HG03097 (cell line): ENCODE measurements around the gene CENPP.

Experiments
- ATAC-seq: cut with Tn5 transposase; IDR thresholded peaks from one replicate; pipeline ENCODE4 v1.9.1; 2021; ENCODE audit not compliant: unreplicated experiment, low FRiP score

The CENPP gene

DNA sequence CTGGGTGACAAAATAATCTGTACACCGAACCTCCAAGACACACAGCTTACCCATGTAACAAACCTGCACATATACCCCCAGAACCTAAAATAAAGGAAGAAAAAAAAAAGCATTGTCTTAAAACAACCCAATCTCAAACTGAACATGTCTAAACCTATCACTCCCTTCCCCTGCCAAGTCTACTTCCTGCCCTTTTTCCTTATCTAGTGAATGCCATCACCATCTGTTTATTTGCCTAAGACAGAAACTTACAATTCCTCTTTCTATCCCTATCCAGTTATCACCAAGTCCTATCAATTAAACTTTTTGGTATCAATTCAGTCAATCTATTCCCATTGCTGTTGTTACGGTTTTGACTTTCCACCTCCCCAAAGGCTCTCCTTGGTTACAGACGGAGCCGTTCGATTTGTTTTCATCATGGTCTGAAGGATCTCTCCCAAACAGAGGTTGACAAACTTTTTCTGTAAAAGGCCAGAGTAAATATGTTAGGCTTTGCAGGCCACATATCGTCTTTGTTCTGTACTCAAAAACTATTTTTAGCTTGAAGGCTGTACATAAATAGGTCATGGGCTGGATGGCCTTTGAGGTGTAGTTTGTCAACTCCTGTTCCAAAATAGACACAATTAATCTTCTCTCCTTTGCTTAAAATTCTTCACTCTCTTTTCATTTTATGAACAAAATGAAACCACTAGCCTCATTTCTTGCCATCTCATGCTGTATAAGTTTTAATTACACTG, 12.7 kb upstream of the CENPP start:
- no peak for ATAC-seq

DNA sequence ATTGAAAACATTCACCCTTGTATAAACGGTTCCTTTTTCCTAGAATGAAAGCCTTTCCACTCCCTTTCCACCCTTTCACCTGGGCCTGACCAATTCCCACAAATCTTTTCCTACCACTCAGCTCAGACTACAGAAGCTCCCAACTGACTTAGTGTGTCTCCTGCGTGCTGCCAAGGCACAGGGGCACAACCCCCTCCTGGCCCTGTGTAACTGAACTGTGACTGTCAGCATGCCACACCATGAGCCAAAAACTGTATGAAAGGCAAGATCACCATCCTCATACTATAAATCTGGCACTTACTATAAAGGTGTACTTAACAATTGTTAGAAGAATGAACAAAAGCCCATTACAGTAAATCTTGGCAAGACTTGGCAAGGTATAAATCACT, 12.1 kb upstream of the CENPP start:
- no peak for ATAC-seq

DNA sequence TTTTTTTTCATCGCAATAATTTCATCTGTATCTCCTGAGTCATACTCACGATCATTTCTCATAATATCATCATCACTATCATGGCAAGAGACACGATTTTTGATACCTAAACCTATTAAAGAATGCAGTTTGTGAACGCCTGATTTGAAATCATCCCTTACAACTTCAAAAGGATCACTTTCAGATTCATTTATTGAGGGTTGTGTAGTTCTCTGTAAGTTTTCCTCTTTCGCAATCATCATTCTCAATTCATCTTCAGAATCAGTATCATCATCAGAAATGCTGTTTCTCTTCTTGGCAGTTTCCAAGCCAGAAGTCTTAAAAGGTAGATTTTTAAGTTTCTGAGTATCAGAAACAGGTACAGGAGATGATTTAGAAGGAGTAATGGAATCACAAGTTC, 10.3 kb upstream of the CENPP start:
- ATAC-seq: no peak

DNA sequence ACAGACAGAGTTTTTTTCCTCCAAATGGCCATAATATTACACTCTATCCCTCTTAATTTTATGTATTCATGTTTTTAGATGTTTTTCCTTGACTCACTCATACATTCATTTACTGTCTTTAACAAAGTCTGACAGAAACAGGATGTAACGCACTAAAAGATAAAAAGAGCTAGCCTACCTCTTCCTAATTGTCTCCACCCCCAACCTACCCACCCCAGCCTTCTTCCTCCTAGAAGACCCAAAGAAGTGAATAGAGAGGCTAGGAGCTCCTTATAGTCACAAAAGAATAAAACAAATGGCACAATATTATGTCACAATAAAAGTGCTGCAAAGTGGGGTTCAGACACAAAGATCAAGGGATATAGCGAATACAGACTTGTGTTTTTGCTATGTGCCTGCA, 1.3 kb upstream of the CENPP start:
- no peak for ATAC-seq

DNA sequence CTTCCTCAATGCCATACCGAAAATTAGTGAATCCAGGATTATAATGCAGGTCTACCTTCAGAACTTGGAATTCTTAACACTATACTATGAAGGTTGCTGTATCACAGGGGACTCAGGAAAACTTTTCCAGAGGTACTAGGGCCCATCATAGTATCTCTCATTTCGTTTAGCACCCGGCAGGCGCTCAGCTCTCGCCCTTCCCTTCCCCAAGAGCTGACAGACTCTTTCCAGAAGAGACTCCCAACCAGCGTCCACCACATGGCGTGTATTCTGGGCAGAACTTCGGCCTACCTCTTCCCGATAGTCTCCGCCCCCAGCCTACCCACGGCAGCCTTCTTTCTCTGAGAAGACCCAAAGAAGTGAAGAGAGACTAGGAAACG, 874 bp upstream of the CENPP start:
- no peak for ATAC-seq

DNA sequence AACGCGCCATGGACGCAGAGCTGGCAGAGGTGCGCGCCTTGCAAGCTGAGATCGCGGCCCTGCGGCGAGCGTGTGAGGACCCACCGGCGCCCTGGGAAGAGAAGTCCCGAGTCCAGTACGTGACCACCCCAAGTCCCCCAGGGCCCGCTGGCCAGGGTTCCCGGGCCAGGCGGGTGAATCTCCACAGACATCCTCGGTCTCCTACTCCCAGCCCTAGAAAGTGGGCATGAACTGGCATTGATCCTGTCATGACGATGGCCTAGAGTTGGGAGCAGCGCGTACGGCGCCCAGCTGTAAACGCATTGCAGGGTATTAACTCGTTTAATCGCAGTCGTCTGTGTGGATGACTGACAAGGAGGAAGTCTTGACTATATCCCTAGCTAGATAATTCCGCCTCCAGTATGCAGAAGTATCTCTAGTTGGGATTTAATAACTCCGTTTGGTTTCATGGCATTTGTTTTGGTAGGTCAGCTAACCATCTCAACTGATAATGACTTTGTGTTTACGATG, 293 bp downstream of the CENPP start:
- ATAC-seq: peak; percentile 25

DNA sequence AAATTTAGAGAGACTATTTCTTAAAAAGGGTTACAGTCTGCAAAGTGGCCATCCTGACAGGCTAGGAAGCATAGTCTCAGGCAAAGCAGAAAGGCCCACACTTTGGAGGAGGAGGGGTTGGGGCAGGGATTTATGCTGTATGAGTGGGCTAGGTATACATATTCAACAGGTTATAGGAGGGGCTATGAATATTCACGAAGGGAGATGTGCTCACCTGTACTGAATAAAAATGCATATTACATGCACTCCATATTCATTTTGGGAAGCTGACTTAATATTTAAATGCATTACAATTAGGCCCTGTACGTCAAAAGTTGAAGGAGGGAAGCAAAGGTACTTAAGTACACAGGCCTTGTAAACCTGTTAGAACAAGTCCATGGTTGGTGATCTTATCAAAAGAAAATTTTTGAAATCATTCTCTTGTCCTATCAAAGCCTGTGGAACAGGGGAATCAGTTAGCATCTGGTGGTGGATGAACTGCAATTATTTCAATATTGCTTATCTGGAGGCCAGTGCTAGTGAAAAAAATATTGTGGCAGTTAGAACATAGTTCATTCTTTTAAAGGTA, 1.6 kb downstream of the CENPP start:
- ATAC-seq: no peak

DNA sequence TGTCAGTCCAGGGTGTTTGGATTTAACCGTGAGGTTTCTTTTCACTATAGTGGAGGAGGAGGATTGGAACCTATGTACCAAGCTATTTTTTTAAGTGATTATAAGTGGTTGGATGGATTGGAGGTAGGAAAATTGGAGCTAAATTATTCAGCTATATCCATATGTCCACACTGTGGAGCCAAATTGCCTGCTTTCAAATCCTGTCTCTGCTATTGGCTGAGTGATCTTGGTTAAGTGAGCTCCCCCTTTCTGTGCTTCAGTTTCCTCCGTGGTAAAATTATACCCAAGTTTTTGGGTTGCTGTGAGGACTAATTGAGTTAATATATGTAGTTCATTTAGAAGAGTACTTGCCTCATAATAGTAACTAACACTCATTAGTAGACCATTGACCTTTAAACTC, 2.5 kb downstream of the CENPP start:
- no peak for ATAC-seq

DNA sequence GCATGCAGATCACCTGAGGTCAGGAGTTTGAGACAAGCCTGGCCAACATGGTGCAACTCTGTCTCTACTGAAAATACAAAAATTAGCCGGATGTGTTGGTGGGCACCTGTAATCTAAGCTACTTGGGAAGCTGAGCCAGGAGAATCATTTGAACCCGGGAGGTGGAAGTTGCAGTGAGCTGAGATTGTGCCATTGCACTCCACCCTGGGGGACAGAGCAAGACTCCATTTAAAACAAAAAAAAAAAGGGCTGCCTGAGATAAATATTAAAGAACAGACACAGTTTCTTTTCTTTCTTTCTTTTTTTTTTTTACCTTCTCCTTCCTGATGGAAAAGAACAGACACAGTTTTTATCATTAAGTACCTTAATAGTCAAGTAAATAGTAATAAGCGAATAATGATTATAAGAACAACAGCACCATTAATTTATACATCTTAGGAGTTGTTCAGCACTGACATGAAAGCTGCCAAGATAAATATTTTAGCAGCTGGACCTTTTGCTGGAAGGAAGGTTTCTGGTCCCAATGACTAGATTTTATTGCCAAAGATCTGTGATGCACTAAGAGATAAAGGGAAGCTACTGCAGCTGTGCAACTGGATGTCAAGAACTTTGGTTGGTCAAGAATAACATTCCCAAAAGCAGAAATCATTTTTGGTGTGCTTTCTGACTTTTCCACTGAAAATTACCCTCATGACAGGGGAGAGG, 7.0 kb downstream of the CENPP start:
- no peak for ATAC-seq

DNA sequence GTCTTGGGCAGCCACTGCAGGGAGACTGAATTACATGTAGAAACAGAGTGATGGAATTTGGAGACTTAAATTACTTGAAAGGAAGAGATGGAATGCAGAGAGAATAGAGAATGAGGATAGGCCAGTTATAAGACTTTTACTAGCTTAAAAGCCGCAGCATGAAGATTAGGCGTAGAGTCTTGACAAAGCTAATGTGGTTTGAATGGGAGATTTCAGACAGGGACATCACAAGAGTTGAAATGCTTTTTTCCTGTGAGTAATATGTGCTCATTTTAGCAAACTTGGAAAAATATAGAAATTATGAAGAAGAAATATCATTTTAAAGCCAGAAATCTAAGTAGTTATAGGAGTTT, 7.5 kb downstream of the CENPP start:
- ATAC-seq: no peak

DNA sequence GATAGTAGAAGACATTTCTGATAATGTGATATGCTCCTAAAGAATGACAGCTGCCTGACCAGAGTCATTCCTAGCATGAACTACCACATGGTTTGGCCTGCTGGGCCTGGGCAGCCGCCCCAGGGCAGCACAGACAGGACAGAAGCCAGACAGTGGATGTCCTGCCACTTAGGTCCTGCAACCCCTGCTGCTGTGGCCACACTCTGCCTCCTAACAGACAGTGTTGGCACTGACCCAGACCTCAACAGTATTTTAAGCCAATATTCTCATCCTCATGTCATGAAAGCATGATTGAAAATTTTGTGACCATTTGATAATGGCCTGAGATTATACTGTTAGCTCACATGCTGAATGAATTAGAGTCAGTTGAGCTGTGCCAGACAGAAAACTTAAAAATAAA, 15.8 kb downstream of the CENPP start:
- ATAC-seq: no peak

DNA sequence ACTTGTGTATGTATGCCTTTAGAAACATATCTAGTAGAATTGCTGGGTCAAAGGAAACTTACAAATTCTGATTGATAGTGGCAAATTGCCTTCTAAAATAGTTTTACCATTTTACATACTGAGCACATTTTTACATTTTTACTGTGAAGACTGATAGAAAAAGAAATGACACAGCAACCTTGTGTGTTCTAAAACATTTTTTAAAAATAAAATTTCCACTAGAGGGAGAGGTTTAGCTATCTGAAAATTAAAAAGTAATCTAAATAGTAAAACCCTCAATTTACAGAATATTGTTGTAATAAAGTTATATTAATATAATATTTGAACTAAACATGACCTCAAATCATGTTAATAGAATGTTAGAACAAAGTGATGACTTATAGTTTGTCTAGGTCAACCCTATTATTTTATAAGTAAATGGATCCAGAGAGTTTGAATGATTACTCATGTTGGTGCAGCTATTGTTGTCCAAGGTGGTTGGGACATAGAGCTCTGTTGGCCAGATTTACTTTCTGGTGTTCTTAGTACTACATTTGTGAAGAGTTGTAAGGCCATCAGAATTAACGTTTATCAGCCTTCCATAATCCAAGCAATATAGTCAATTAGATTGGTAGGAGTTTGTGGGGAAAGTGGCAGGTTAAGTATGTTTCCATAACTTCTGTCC, 17.2 kb downstream of the CENPP start:
- ATAC-seq: no peak

DNA sequence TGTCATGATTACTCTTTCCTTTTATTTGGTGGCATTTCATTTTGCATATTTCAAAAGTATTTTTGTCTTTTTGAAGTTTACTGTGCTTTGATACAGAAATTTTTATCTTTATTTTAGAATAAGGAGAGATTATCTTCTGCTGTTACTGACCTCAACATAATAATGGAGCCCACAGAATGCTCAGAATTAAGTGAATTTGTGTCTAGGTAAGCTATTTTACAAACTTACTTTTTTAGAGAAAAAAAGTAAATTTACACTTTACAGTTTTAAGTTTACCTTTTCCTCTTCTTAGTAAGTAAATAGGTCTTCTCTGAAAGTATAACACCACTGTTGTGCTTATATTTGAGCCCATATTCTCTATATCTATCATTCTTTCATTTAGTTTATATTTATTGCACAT, 19.8 kb downstream of the CENPP start:
- no peak for ATAC-seq

DNA sequence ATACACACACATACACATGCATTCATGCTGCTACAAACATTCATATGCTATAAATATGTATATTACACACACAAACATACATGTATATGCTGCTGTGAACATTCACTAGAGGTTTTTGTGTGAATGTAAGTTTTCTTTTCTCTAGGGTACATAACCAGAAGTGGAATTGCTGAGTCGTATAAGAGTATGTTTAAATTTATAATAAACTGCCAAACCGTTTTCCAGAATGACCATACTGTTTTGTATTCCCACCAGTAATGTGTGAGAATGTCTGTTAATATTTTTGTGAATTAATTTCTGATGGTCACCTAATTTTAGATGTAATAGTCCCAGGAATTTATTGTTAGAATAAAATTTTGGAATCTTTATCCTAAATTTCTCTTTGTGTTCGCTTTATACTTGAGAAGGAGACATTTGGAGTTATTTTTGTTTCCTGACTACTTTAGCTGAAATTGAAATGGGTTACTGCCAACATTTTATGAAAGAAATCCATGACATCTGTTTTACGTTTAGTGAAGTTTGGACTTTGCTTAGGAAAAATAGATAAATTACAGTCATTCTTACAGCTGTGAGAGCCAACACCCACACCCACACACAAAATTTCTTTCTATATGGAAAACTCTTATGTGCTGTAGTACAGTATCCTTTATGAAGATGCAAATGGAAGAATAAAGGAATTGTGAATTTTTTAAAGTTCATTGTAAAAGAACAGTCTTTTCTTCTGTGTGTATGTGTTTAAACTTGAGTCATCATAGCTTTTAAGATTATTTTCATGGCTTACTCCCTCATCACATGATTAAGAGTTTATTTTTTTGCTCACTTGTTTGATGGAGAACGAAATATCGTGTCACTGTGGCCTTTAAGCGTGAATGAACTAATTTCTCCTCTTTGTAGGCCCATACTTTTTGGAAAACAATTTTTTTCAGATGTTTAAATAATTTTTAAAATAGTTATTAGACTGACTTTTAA, 24.3 kb downstream of the CENPP start:
- ATAC-seq: no peak

DNA sequence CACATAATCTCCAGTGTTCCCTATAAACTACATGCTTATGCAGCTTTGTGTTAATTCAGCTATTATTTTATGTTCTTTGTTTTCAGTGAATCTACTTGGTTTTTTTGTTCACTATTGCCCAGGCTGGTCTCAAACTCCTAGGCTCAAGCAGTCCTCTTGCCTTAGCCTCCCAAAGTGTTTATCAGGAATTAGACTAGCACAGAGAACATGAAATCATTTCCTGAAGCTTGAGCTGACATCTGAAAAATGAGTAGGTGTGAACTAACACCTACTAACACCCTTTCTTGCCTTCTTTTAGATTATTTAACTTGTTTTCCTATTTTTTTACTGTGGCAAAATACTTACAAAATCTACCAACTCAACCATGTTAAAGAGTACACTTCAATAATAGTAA, 25.0 kb downstream of the CENPP start:
- no peak for ATAC-seq

DNA sequence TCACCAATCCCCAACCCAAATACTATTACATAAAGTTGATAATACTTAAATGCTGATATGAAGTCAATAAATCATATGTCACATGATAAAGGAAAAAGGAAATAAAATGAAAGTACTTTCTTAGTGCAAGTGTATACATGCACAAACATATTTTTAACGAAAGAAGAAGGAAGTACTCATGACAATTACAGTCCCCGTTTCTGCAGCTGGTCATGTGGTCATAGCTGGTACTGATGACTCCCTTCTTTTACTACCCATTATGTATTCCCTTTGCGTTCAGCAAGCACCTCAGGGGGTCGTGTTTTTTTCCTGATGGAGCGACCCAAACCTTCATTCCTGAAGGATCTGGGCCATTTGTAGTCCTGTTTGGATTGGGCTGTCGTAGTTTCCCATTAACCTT, 27.3 kb downstream of the CENPP start:
- no peak for ATAC-seq

DNA sequence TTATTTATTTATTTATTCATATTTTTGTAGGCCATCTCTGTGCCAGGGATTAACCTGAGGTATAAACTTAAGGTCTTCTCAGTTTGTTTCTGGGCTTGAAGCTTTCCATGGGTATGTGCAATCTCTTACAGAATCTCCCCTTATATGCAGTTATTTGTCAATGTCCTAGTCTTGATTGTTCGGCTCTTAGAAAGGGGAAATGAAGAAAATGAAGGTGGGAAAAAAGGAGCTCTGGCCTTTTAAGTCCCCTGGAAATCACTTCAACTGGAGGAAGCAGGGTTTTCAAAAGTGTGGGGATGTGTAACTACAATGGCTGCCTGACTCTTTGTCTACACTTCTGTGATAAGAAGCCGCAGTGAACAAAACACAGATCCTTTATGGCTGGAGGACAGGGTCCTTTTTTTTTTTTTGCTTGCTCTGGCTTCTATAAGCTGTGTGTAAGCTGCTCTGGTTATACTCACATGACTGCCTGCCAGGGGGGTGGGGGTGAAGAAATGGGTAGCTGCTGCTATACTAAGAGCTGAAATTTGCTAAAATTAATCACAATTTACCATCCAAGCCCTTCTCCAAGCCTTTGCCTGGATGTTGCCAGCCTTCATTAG, 33.7 kb downstream of the CENPP start:
- no peak for ATAC-seq

DNA sequence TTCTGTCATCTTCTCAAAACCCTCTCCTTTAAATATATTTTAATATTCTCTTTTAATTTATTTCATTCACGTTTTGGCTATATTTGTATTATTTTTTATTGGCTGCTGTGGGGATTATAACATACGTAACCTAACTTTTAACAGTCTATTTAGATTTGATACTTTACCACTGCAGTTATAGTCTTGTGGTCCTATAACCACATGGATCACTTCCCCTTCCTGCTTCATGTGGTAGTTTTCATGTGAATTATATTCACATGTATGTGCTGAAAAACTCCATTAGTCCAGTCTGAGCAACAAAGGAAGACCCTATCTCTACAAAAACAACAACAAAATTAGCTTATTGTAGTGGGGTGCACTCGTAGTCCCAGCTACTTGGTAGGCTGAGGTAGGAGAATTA, 34.3 kb downstream of the CENPP start:
- no peak for ATAC-seq

DNA sequence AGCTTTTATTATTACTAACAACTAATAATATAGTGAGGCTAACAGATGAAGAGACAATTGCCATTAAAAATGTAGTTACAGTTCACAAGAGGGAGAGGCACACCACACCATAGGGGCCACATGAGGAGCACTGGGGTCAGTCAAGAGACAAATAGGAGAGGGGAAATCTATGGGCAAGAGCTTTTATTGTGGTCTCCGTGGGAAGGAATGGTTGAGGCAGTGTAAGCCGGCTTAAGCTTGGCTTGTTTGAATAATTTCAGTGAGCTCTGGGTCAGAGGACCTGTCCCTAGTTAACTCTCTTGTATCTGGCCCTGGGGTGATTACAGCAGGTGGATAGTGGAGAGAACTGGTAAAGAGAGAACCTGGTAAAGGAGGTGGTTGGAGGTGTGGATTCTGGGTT, 43.3 kb downstream of the CENPP start:
- no peak for ATAC-seq

DNA sequence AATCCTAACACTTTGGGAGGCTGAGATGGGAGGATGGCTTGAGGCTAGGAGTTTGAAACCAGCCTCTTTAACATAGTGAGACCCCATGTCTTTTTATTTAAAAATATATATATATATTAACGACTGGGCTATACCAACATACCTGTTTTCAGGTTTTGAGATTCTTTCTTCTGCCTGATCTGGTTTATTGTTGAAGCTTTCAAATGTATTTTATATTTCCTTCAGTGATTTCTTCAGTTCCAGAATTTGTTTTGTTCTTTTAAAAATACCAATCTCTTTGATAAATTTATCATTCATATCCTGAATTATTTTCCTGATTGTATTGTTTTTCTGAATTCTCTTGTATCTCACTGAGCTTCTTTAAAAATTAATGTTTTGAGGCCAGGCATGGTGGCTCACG, 47.4 kb downstream of the CENPP start:
- ATAC-seq: no peak
